K562 (cell line): ENCODE measurements around the gene ANXA3. TPM values are rescaled to one million over a fixed set of nuclear protein-coding genes. Genes with fewer than 3 reads are reported as not detected.

ENCODE experiments used
- ATAC-seq: fragments of 200-7000 bp; cut with Tn5 transposase; 3 replicates; pipeline ENCODE4 v1.9.1; 2020; ENCODE audit warnings: moderate library complexity
- BruUV-seq: library from RNA; stranded (reverse); fragments of 400-500 nt; replicated peaks from 2 replicates; lab custom pipeline; 2021; lab: Mats Ljungman, UMichigan
- CTCF ChIA-PET: fragments of 300-600 bp; formaldehyde crosslinking; extraction: SDS; loops from one replicate; lab custom pipeline; 2021; ENCODE audit warnings: low intra/inter-chr PET ratio; lab: Yijun Ruan, JAX
- POLR2A ChIA-PET: fragments of 300-600, 350-650 bp; sonication (Branson Sonifier 250); formaldehyde crosslinking; extraction: SDS; loops from one replicate; lab custom pipeline; 2021; ENCODE audit warnings: antibody characterized with exemption, inconsistent platforms; lab: Yijun Ruan, JAX
- DNase-seq, 4 experiments: peaks; one replicate each; pipeline versions ENCODE4 v3.0.0 to v3.0.0-alpha.2; 2011 to 2018; ENCODE audit warnings: low spot score in 3 of 4, mixed read lengths in 3 of 4; ENCODE audit errors: extremely low read depth in 1 of 4
- FAIRE-seq: peaks from 2 replicates; lab custom pipeline; 2011; peaks lifted over from hg19 to GRCh38; lab: Jason Lieb, UNC
- H2AFZ ChIP-seq: 2 replicates; pipeline ENCODE4 v1.6.0; 2011; ENCODE audit warnings: low read depth, low read length, control low read depth, inconsistent platforms
- H3K27ac ChIP-seq: fragments of 200-600 bp; 3 replicates; pipeline ENCODE4 v1.8.0; 2011; ENCODE audit warnings: low read depth, mild to moderate bottlenecking, control low read depth, inconsistent platforms, low read length, moderate library complexity, mixed read lengths; ENCODE audit errors: extremely low read depth
- H3K27me3 ChIP-seq, 2 experiments: fragments of 300-600 bp in 1 of 2; 2 replicates in 1 of 2; 3 replicates in 1 of 2; pipeline versions ENCODE4 v1.6.0 to v1.8.0; 2011; ENCODE audit warnings: inconsistent platforms in 2 of 2, low read length in 2 of 2, mild to moderate bottlenecking in 1 of 2, mixed read lengths in 1 of 2, moderate library complexity in 1 of 2; ENCODE audit not compliant: control insufficient read depth in 2 of 2, insufficient read depth in 2 of 2
- H3K36me3 ChIP-seq: fragments of 300-600 bp; 3 replicates; pipeline ENCODE4 v1.8.0; 2011; ENCODE audit warnings: mild to moderate bottlenecking, low read length, inconsistent platforms; ENCODE audit not compliant: control insufficient read depth, insufficient read depth
- H3K4me1 ChIP-seq, 2 experiments: fragments of 200-600 bp in 1 of 2; replicated peaks in 1 of 2; 2 replicates in 1 of 2; 3 replicates in 1 of 2; pipeline versions ENCODE4 v1.5.1 to v1.8.0; 2011; ENCODE audit warnings: inconsistent platforms in 2 of 2, low read length in 2 of 2, mild to moderate bottlenecking in 1 of 2, mixed read lengths in 1 of 2, moderate library complexity in 1 of 2; ENCODE audit not compliant: control insufficient read depth in 2 of 2, insufficient read depth in 2 of 2
- H3K4me2 ChIP-seq: 2 replicates; pipeline ENCODE4 v1.6.1; 2011; ENCODE audit warnings: low read length, control low read depth, inconsistent platforms, mixed read lengths; ENCODE audit not compliant: insufficient read depth
- H3K4me3 ChIP-seq: fragments of 200-600 bp; sonication (generic), shearing (Covaris generic); 2 replicates; pipeline ENCODE4 v1.5.1; 2016; ENCODE audit warnings: control low read depth, inconsistent platforms
- H3K79me2 ChIP-seq: fragments of 200-600 bp; 3 replicates; pipeline ENCODE4 v1.8.0; 2011; ENCODE audit warnings: low read length, inconsistent platforms; ENCODE audit not compliant: control insufficient read depth, insufficient read depth
- H3K9ac ChIP-seq, 2 experiments: 2 replicates each; pipeline versions ENCODE4 v1.6.0 to v1.6.1; 2011; ENCODE audit warnings: low read depth in 2 of 2, low read length in 2 of 2, control low read depth in 1 of 2, inconsistent platforms in 1 of 2, mild to moderate bottlenecking in 1 of 2, mixed read lengths in 1 of 2; ENCODE audit not compliant: insufficient read depth in 1 of 2
- H3K9me1 ChIP-seq: one replicate; pipeline ENCODE4 v1.6.0; 2011; ENCODE audit warnings: inconsistent platforms, mild to moderate bottlenecking, low read length, moderate library complexity; ENCODE audit not compliant: control insufficient read depth, insufficient read depth
- H3K9me3 ChIP-seq: replicated peaks from 2 replicates; pipeline ENCODE4 v1.5.1; 2011; ENCODE audit warnings: low read depth, low read length, inconsistent platforms; ENCODE audit not compliant: control insufficient read depth, insufficient read depth
- H4K20me1 ChIP-seq: replicated peaks from 2 replicates; pipeline ENCODE4 v1.6.1; 2011; ENCODE audit warnings: low read length, inconsistent platforms, mixed read lengths; ENCODE audit not compliant: control insufficient read depth, insufficient read depth
- ATF3 ChIP-seq, 2 experiments: fragments of 450-650 bp in 1 of 2; sonication (generic) in 1 of 2; formaldehyde crosslinking in 1 of 2; IDR thresholded peaks in 1 of 2; conservative IDR thresholded peaks in 1 of 2; 2 replicates each; pipeline versions ENCODE4 v1.6.1 to v1.8.1; 2016 to 2023; ENCODE audit warnings: mild to moderate bottlenecking in 2 of 2, moderate library complexity in 2 of 2, inconsistent platforms in 1 of 2, missing genetic modification reagents in 1 of 2
- CEBPB ChIP-seq: fragments of 450-650 bp; IDR thresholded peaks from 2 replicates; pipeline ENCODE4 v1.6.1; 2016; ENCODE audit warnings: missing genetic modification characterization, missing compliant biosample characterization
- CEBPG ChIP-seq, 3 experiments: fragments of 200-800 bp in 1 of 3; sonication (Bioruptor generic) in 1 of 3; sonication (generic) in 1 of 3; formaldehyde crosslinking in 1 of 3; IDR thresholded peaks in 2 of 3; conservative IDR thresholded peaks in 1 of 3; 2 replicates each; pipeline versions ENCODE4 v1.6.1 to v1.8.0; 2016 to 2022; ENCODE audit warnings: missing compliant biosample characterization in 2 of 3, missing genetic modification characterization in 2 of 3, mild to moderate bottlenecking in 1 of 3, missing genetic modification reagents in 1 of 3
- MEF2A ChIP-seq: IDR thresholded peaks from 2 replicates; pipeline ENCODE4 v1.6.1; 2011; ENCODE audit warnings: low read depth, mild to moderate bottlenecking, low read length, moderate library complexity; ENCODE audit not compliant: control insufficient read depth
- TARDBP ChIP-seq: fragments of 450-650 bp; IDR thresholded peaks from 2 replicates; pipeline ENCODE4 v1.6.1; 2016
- TBL1XR1 ChIP-seq, 2 experiments: IDR thresholded peaks; 2 replicates each; pipeline ENCODE4 v1.6.1; 2012; ENCODE audit warnings: improper control_type of control experiment in 2 of 2, low read length in 2 of 2, mild to moderate bottlenecking in 1 of 2
- ZNF175 ChIP-seq: fragments of 200-800 bp; sonication (Bioruptor generic); IDR thresholded peaks from 2 replicates; pipeline ENCODE4 v1.6.1; 2016; ENCODE audit warnings: low read depth, mild to moderate bottlenecking, missing genetic modification characterization, missing compliant biosample characterization
- ZNF395 ChIP-seq: fragments of 200-800 bp; sonication (Bioruptor generic); IDR thresholded peaks from 2 replicates; pipeline ENCODE4 v1.6.1; 2017; ENCODE audit warnings: missing genetic modification characterization, missing compliant biosample characterization
- WGBS: fragments of 100-300 bp; shearing (Covaris generic); methylation state at CpG from one replicate; pipeline ENCODE4 v1.1.6; 2016; ENCODE audit warnings: low coverage, mixed read lengths; ENCODE audit not compliant: insufficient coverage; ENCODE audit errors: missing lambda C conversion rate; 5-methylcytosine and 5-hydroxymethylcytosine counted together
- in situ Hi-C: fragments of 300-500 bp; cut with MboI; formaldehyde crosslinking; loops from 4 replicates; pipeline ENCODE4 v1.15.0; 2018; ENCODE audit warnings: inconsistent platforms, mixed read lengths
- intact Hi-C: fragments of 100-400 bp; cut with micrococcal nuclease; formaldehyde crosslinking; loops from 2 replicates; pipeline ENCODE4 v1.14.2; 2022
- polyA plus RNA-seq, 8 experiments: library from polyadenylated mRNA; depleted of rRNA in 4 of 8; stranded (reverse) in 5 of 8; unstranded in 3 of 8; fragments of >200 nt; fragmentation: Nextera tagmentation in 2 of 8; fragmentation: Illumina TruSeq in 1 of 8; extraction: Ambion mirVana in 2 of 8; extraction: Trizol in 1 of 8; gene quantifications; 2 replicates each; pipeline versions ENCODE4 v1.2.1 to v1.2.3, GENCODE V29; 2011 to 2014; ENCODE audit warnings: inconsistent platforms in 1 of 8, missing spikeins in 1 of 8
- total RNA-seq, 7 experiments: library from RNA; depleted of rRNA in 6 of 7; stranded (reverse); fragments of >200 nt in 6 of 7; fragmentation: Illumina TruSeq in 2 of 7; extraction: Trizol in 2 of 7; gene quantifications; 2 replicates each; pipeline versions ENCODE4 v1.2.1 to v1.2.3, GENCODE V29; 2011 to 2021; ENCODE audit warnings: low replicate concordance in 1 of 7
- TF ChIP-seq, protein P1 (sequence below): IDR thresholded peaks from 3 replicates; pipeline ENCODE4 v1.6.1; 2011; ENCODE audit warnings: borderline replicate concordance, mild to moderate bottlenecking; ENCODE audit not compliant: insufficient read length, insufficient read depth
- TF ChIP-seq, protein P2 (sequence below): fragments of 450-650 bp; IDR thresholded peaks from 2 replicates; pipeline ENCODE4 v1.6.1; 2017; ENCODE audit warnings: mild to moderate bottlenecking, moderate library complexity

ANXA3 gene
- total and polyA plus RNA-seq, 9 of the 15 experiments (the other 6 are each of a cell fraction or from before 2014, with no cell fraction given), result 6.3 to 15.5 (median 9.8) TPM

DNA sequence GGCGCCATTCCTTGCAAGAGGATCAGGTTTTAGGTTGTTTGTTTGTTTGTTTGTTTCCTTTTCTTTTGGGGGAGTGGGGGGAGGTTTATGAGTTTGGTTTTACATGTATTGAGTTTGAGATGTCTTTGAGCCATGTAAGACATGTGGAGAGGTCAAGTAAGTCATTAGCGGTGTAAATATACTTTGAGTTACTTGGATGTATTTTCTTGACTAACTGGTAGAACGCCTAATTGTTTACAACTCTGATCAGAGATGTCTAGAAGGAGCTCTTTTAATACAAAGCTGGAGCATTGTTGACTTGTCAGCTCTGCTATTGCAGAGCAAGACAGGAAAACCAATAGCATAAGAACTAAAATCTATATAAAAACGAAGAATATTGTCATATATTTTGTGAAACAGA, 57.1 kb downstream of the ANXA3 start (continued):
- 0 out of 2 replicates have a peak, but pooled peaks have one; percentile 53 for TF ChIP-seq ZNF175 (CRISPR knock-in tag)

DNA sequence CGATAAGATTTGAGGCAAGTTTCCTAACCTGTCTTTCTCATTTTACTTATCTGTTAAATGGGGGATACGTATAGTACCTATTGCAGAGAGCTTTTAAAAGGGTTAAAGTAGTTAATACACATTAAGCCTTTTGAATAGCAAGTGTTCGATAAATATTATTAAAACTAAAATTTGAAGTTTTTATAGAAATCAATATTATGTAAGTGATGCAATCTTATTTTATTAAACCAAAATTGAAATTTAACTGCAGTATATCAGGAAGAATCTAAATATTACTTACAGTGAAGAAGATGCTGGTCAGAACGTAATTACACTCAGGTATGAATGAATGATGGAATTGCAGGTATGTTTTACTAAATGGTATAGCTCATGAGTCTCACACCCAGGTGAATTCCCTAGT, 58.0 kb downstream of the ANXA3 start:
- H4K20me1 ChIP-seq, result no peaks in the 10 kb centered on the region
- no peak for DNase-seq
- intact Hi-C loops (no loop called here), in situ Hi-C loops (no loop called here)
- H3K36me3 ChIP-seq, result no peaks in the 10 kb centered on the region
- no peak for ATAC-seq
- H3K27ac ChIP-seq, result peak overlapping the region; percentile 15; the same call in 1 of the 3 replicates
- FAIRE-seq, result no peak
- no peaks in the 10 kb centered on the region for H3K27me3 ChIP-seq
- no peak overlapping the region for H3K4me3 ChIP-seq
- 43% methylated on average over 4 of the region's 4 CpGs for WGBS
- H3K4me1 ChIP-seq, result peaks cover 18 to 59% of the 10 kb centered on the region in 2 experiments
- H3K9ac ChIP-seq, result 0 out of 4 replicates have a peak overlapping the region, but pooled peaks of 1 of the 2 experiments have one; percentile 40
- H3K4me2 ChIP-seq, result no peak overlapping the region
- no TSS peak for BruUV-seq
- TF ChIP-seq TARDBP (no peak), CEBPG (CRISPR knock-in tag; IDR thresholded peaks at IDR 0.05) (no peak), CEBPG (tag; conservative IDR thresholded peaks at IDR 0.05 in 1 of 2, IDR thresholded peaks at IDR 0.05 in 1 of 2) (peak; percentile 57 to 81), ATF3 (IDR thresholded peaks at IDR 0.05) (peak; percentile 72), ATF3 (CRISPR knock-in tag; conservative IDR thresholded peaks at IDR 0.05) (no peak), TBL1XR1 (IDR thresholded peaks at IDR 0.05; ENCODE audit: low read length in 2 of 2) (no peak), MEF2A (no peak), ZNF395 (CRISPR knock-in tag) (0 out of 2 replicates have a peak, but pooled peaks have one; percentile 53), CEBPB (tag) (peak; percentile 61)
- TF ChIP-seq, protein P1, sequence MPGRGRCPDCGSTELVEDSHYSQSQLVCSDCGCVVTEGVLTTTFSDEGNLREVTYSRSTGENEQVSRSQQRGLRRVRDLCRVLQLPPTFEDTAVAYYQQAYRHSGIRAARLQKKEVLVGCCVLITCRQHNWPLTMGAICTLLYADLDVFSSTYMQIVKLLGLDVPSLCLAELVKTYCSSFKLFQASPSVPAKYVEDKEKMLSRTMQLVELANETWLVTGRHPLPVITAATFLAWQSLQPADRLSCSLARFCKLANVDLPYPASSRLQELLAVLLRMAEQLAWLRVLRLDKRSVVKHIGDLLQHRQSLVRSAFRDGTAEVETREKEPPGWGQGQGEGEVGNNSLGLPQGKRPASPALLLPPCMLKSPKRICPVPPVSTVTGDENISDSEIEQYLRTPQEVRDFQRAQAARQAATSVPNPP, result no peak
- TF ChIP-seq, protein P2, sequence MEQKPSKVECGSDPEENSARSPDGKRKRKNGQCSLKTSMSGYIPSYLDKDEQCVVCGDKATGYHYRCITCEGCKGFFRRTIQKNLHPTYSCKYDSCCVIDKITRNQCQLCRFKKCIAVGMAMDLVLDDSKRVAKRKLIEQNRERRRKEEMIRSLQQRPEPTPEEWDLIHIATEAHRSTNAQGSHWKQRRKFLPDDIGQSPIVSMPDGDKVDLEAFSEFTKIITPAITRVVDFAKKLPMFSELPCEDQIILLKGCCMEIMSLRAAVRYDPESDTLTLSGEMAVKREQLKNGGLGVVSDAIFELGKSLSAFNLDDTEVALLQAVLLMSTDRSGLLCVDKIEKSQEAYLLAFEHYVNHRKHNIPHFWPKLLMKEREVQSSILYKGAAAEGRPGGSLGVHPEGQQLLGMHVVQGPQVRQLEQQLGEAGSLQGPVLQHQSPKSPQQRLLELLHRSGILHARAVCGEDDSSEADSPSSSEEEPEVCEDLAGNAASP, result no peak
- peak overlapping the region; percentile 82; the same call in 1 of the 2 replicates for H2AFZ ChIP-seq
- POLR2A ChIA-PET, result interaction anchor here (0.6 to 1.2 kb wide), 2 partner anchors 57 to 284 kb away, joined by 3 read pairs; no protein-coding TSS in a partner anchor
- H3K9me3 ChIP-seq, result no peaks in the 10 kb centered on the region
- H3K79me2 ChIP-seq, result no peaks in the 10 kb centered on the region; the same call in 2 of the 3 replicates
- CTCF ChIA-PET, result no interaction called here
- no peaks in the 10 kb centered on the region for H3K9me1 ChIP-seq
